GM18505 (cell line): Measurements from ENCODE around the gene SLC2A2.

Experiments used
- ATAC-seq: cut with Tn5 transposase; IDR thresholded peaks from one replicate; pipeline ENCODE4 v1.9.1; 2021; ENCODE audit not compliant: unreplicated experiment
- POLR2A ChIP-seq: IDR thresholded peaks from 4 replicates; pipeline ENCODE4 v1.6.1; 2011; ENCODE audit warnings: borderline replicate concordance; ENCODE audit not compliant: insufficient read depth, insufficient read length; ENCODE audit errors: extremely low read depth

Gene SLC2A2

DNA sequence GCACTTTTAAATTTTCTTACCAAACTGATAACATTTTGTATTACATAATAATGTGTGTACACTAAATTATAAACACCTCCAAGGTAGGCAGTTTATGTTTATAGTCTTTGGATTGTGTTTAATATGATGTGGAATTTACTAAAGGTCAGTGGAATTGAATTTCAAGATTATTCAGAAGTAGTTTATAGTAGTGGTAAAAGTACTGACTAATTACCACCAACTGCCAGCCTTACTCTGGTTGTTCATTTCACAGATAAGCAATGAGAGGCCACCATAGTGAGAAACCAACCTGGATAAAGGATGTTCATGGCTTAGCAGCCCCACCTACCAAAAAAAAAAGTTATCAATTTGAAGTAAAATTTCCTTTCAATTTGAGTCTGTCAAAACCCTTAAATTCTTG lies 64.1 kb downstream of the SLC2A2 start:
- no peak for ATAC-seq
- no peak for TF ChIP-seq POLR2A

GRCh38 chr3:170961616-170962400 lies 64.7 kb downstream of the SLC2A2 start:
- no peak for TF ChIP-seq POLR2A
- no peak for ATAC-seq

DNA sequence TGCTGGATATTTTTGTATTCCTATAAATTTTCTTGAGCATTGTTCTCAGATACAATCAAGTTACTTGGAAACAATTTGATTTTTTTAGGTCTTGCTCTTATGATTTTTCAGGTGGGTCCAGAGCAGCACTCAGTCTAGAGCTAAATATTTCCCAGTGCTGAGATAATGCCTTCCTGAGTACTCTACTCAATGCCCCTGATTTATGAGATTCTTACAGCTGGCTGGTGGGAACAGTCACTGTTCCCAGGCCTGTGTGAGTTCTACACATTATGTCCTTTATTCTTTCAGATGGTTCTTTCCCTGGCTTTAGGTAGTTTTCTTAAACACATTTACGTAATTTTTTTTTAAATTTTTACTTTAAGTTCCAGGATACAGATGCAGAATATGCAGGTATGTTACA lies 67.1 kb downstream of the SLC2A2 start:
- no peak for TF ChIP-seq POLR2A
- ATAC-seq = no peak

GRCh38 chr3:170956647-170957046 lies 69.9 kb downstream of the SLC2A2 start:
- ATAC-seq = no peak

DNA sequence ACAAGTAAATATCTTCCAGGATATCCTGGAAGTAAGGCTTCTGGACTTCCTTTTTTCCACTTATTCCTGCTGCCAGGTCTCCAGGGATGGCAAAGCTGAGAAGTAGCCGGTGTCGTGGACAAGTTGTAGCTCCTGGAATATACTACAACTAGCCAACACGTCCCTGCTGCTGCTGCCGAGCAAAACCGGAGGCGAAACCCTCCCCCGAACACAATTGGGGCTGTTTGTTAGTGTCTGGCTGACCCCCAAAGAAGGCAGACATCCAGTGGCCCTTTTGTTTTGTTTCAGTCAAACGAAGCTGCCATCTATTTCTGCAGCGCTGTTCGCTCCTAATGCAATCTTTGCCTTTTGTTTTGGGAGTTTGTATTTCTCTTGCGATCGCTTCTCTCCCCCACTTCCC lies 72.8 kb downstream of the SLC2A2 start:
- TF ChIP-seq POLR2A = no peak
- no peak for ATAC-seq

More at GRCh38 chr3:170956647-170957046, 69.9 kb downstream of the SLC2A2 start:
- TF ChIP-seq POLR2A = no peak

DNA sequence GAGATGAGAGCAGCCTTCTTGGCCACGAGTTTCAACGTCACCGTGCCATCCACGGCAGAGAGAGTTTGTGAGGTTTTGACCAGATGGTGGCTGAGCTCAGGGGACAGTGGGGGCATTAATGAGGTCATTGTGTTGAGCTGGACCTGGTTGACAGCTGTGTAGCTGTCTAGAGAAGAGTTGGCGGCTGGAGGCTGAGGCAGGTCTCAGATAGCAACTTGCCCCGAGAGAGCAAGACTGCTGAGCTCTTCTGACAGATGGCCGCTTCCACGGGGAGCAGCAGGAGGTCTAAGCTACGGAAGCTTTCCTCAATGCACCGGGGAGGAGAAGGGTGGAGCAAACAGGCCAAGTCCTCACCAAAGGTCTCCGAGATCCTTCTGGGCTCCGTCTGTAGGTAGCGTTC lies 73.3 kb downstream of the SLC2A2 start:
- ATAC-seq = no peak
- no peak for TF ChIP-seq POLR2A

GRCh38 chr3:170949211-170949610 lies 77.3 kb downstream of the SLC2A2 start:
- no peak for TF ChIP-seq POLR2A
- no peak for ATAC-seq

GRCh38 chr3:170947018-170947769 lies 79.3 kb downstream of the SLC2A2 start:
- no peak for ATAC-seq
- no peak for TF ChIP-seq POLR2A
